Rectal smooth muscle tissue (tissue), 1 donor: ENCODE measurements around the gene OR1D2.

ENCODE experiments used
- H3K27ac ChIP-seq: one replicate; pipeline ENCODE4 v1.7.0; 2013; ENCODE audit warnings: low read depth, low read length, inconsistent platforms
- H3K27me3 ChIP-seq: one replicate; pipeline ENCODE4 v1.7.0; 2013; ENCODE audit warnings: low read length; ENCODE audit not compliant: control insufficient read depth, insufficient read depth
- H3K36me3 ChIP-seq: one replicate; pipeline ENCODE4 v1.7.0; 2013; ENCODE audit warnings: low read length; ENCODE audit not compliant: control insufficient read depth, insufficient read depth
- H3K4me1 ChIP-seq: one replicate; pipeline ENCODE4 v1.7.0; 2013; ENCODE audit warnings: low read length; ENCODE audit not compliant: control insufficient read depth, insufficient read depth
- H3K4me3 ChIP-seq: one replicate; pipeline ENCODE4 v1.7.0; 2013; ENCODE audit warnings: low read length
- H3K9ac ChIP-seq: one replicate; pipeline ENCODE4 v1.7.0; 2013; ENCODE audit warnings: low read length

Gene OR1D2

DNA sequence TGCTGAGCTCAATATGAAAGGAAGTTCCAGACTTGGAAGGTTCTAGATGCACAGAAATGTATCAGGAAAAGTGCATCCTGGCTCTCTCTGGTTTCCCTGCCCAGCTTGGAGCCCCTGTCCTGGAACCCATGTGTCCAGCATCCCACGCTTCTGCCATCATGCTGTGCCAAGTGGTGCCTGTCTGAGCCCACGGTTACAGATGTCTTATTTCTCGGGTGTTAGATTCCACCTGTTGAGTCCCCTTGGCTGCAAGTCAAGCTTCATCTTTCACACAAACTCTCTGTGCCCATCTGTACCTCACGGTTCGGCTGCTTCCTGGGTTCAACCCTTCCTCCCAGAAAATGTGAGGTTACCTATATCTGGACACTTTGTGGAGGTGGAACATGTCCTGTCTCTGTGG, 63.3 kb downstream of the OR1D2 start:
- no peaks in the 10 kb centered on the region for H3K27me3 ChIP-seq
- no peak overlapping the region for H3K27ac ChIP-seq
- no peaks in the 10 kb centered on the region for H3K4me1 ChIP-seq

DNA sequence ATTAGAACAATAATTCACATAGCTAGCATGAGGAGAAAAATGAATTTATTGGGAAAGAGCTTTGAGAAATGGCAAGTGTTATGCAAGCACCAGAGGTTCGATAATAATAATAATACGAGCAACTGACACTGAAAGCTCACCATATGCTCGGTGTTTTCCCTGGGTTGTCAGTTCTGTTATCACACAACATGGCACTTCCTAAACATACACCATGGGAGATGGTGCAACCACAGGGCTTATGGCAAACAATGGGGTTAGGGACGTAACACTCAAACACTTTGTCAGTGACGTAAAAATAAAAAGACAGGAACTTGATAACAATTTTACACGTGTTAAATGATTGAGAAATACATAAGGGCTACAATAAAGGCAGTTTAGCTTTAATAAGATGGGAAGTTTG, 64.5 kb downstream of the OR1D2 start:
- H3K27ac ChIP-seq = no peak overlapping the region
- no peak overlapping the region for H3K9ac ChIP-seq
- H3K4me1 ChIP-seq = no peaks in the 10 kb centered on the region

More for the DNA sequence above, 63.3 kb downstream of the OR1D2 start:
- Histone ChIP-seq H3K9ac (no peak overlapping the region), H3K36me3 (no peaks in the 10 kb centered on the region), H3K4me3 (no peak overlapping the region)

GRCh38 chr17:3038941-3039340, 65.3 kb downstream of the OR1D2 start:
- H3K9ac ChIP-seq = no peak overlapping the region

More for the DNA sequence above, 64.5 kb downstream of the OR1D2 start:
- Histone ChIP-seq H3K4me3 (no peak overlapping the region), H3K36me3 (no peaks in the 10 kb centered on the region), H3K27me3 (no peaks in the 10 kb centered on the region)

More at GRCh38 chr17:3038941-3039340, 65.3 kb downstream of the OR1D2 start:
- H3K4me3 ChIP-seq = no peak overlapping the region
- H3K36me3 ChIP-seq = no peaks in the 10 kb centered on the region
- H3K27me3 ChIP-seq = no peaks in the 10 kb centered on the region
- H3K4me1 ChIP-seq = no peaks in the 10 kb centered on the region
- no peak overlapping the region for H3K27ac ChIP-seq
